ENCODE data around the gene ATRN. TPM values are rescaled to one million over a fixed set of nuclear protein-coding genes. Genes with fewer than 3 reads are reported as not detected.

ATRN gene
- total RNA-seq, 1 experiment from 2014 or later, result 41.4 TPM

DNA sequence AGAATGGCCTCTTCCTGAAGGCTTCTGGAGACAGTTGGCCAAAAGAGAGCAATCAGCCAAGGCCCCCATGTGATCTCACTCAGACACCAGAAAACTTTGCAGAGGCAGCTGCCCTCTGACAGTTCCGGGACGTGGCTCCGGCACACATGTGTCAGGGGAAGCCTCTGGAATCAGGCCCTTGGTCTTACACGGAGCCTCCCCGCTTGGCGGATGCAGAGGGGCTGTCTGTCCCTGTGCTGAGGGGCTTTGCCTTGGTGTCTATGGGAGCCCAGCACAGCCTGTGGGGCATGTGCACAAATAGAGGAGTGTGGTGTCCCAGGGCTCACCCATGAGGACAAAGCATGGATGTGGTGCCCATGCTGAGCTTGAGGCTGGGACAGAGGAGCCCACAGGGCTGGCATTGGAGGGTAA is 227.8 kb downstream of the ATRN start:
- Mint-ChIP-seq H3K27ac (ENCODE audit: unreplicated experiment) (no peak overlapping the region), H3K36me3 (ENCODE audit: insufficient read depth, unreplicated experiment) (no peaks in the 10 kb centered on the region), H3K4me3 (ENCODE audit: unreplicated experiment) (no peak overlapping the region), H3K27me3 (ENCODE audit: insufficient read depth, unreplicated experiment) (peaks cover 1% of the 10 kb centered on the region), H3K4me1 (ENCODE audit: low read depth, unreplicated experiment) (no peaks in the 10 kb centered on the region), H3K9me3 (ENCODE audit: unreplicated experiment) (no peaks in the 10 kb centered on the region)
- Histone ChIP-seq H3K4me1 (no peaks in the 10 kb centered on the region), H3K36me3 (ENCODE audit: control insufficient read depth, insufficient read depth, low read length) (no peaks in the 10 kb centered on the region), H3K9me3 (no peaks in the 10 kb centered on the region), H3K4me3 (ENCODE audit: low read depth, low read length) (no peak overlapping the region), H3K27me3 (replicated peaks; ENCODE audit: control insufficient read depth, insufficient read depth, low read length) (no peaks in the 10 kb centered on the region; the same call in 1 of the 2 replicates)
- no peak for DNase-seq
- intact Hi-C loops (cut with micrococcal nuclease; ENCODE audit: unreplicated experiment), result no loop called here
- TF ChIP-seq, protein P1, sequence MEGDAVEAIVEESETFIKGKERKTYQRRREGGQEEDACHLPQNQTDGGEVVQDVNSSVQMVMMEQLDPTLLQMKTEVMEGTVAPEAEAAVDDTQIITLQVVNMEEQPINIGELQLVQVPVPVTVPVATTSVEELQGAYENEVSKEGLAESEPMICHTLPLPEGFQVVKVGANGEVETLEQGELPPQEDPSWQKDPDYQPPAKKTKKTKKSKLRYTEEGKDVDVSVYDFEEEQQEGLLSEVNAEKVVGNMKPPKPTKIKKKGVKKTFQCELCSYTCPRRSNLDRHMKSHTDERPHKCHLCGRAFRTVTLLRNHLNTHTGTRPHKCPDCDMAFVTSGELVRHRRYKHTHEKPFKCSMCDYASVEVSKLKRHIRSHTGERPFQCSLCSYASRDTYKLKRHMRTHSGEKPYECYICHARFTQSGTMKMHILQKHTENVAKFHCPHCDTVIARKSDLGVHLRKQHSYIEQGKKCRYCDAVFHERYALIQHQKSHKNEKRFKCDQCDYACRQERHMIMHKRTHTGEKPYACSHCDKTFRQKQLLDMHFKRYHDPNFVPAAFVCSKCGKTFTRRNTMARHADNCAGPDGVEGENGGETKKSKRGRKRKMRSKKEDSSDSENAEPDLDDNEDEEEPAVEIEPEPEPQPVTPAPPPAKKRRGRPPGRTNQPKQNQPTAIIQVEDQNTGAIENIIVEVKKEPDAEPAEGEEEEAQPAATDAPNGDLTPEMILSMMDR (IDR thresholded peaks at IDR 0.05; ENCODE audit: insufficient read depth in 1 of 2, low read depth in 1 of 2, low read length in 1 of 2, severe bottlenecking in 1 of 2, unreplicated experiment in 1 of 2), result no peak
- CTCF ChIA-PET, result interaction anchor here (1.3 kb wide), 1 partner anchor 12 kb away, joined by 3 read pairs; no protein-coding TSS in a partner anchor
- POLR2A ChIA-PET, result no interaction called here
- no TSS peak for BruUV-seq (replicated peaks)

DNA sequence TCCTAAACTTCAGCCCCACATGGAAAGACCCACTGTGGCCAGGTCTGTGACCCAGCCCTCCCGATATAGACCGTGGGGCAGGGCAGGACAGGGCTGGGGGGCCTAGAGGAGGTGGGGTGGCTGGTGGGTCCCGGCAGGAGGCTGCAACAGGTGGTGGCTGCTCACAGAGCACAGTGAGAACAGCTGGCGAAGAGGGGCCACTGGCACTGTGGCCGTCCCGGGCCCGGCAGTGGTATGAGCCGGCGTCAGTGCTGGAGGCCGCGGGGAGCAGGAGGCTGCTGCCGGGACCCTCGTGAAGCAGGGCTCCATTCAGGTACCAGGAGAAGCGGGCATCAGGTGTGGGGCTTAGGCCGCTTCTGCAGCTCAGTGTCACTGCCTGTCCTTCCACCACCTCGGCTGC is 228.2 kb downstream of the ATRN start:
- TF ChIP-seq, protein P1 (IDR thresholded peaks at IDR 0.05; ENCODE audit: insufficient read depth in 1 of 2, low read depth in 1 of 2, low read length in 1 of 2, severe bottlenecking in 1 of 2, unreplicated experiment in 1 of 2), result no peak
- Histone ChIP-seq H3K36me3 (ENCODE audit: control insufficient read depth, insufficient read depth, low read length) (no peaks in the 10 kb centered on the region), H3K9me3 (no peaks in the 10 kb centered on the region), H3K4me3 (ENCODE audit: low read depth, low read length) (no peak overlapping the region), H3K4me1 (no peaks in the 10 kb centered on the region), H3K27me3 (replicated peaks; ENCODE audit: control insufficient read depth, insufficient read depth, low read length) (no peaks in the 10 kb centered on the region; the same call in 1 of the 2 replicates)
- no peak for DNase-seq
- CTCF ChIA-PET, result interaction anchor here (1.3 kb wide), 1 partner anchor 12 kb away, joined by 3 read pairs; no protein-coding TSS in a partner anchor
- Mint-ChIP-seq H3K27ac (ENCODE audit: unreplicated experiment) (no peak overlapping the region), H3K9me3 (ENCODE audit: unreplicated experiment) (no peaks in the 10 kb centered on the region), H3K36me3 (ENCODE audit: insufficient read depth, unreplicated experiment) (no peaks in the 10 kb centered on the region), H3K4me1 (ENCODE audit: low read depth, unreplicated experiment) (no peaks in the 10 kb centered on the region), H3K4me3 (ENCODE audit: unreplicated experiment) (no peak overlapping the region), H3K27me3 (ENCODE audit: insufficient read depth, unreplicated experiment) (peaks cover 5% of the 10 kb centered on the region)
- BruUV-seq (replicated peaks), result no TSS peak
- intact Hi-C loops (cut with micrococcal nuclease; ENCODE audit: unreplicated experiment), result no loop called here
- POLR2A ChIA-PET, result no interaction called here

Other genes with a start within 250 kb of the ATRN start
- 8.6 and 9.5 TPM in 2 replicates for gene SLC4A11, start 231.8 kb upstream of the ATRN start, total RNA-seq (2022)
- not detected in 2 replicates for gene DNAAF9, start 63.3 kb upstream of the ATRN start, total RNA-seq (2022)
- gene GFRA4, start 192.4 kb downstream of the ATRN start, total RNA-seq (2022), result not detected in 2 replicates
- 0.12 and 0.23 TPM in 2 replicates for gene ADAM33, start 211.0 kb downstream of the ATRN start, total RNA-seq (2022)
- gene SIGLEC1, start 241.6 kb downstream of the ATRN start, total RNA-seq (2022), result not detected in 2 replicates

Measured in Caco-2 (cell line).